IPS-NIHi7 (cell line): ENCODE data around the gene STRBP.
"Not testable (repeated sequence)": the region's sequence is repeated elsewhere in the genome, so short reads cannot be mapped to it uniquely, and the experiment has no call there.

ENCODE experiments used
- DNase-seq: peaks from one replicate; pipeline ENCODE4 v3.0.0; 2012; ENCODE audit warnings: mixed read lengths; ENCODE audit errors: extremely low spot score

STRBP gene

DNA sequence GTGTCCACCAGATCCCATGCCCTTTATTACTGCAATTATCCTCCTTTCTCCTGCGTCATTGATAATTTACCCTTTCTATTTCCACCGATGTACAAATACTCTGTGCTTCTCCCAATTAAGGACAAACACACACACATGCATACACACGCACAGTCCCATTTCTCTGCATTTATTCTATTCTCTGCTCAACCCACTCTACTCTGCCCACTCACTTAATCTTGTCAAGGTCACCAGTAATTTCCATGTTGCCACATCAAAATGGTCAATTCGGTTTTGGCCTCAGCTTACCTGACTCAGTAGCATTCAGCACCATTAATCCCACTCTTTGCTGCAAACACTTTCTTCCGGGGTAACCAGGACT lies 14.6 kb upstream of the STRBP start:
- no peak for DNase-seq

- no peak for DNase-seq
Observed at GRCh38 chr9:123282362-123283047, 14.1 kb upstream of the STRBP start.

DNA sequence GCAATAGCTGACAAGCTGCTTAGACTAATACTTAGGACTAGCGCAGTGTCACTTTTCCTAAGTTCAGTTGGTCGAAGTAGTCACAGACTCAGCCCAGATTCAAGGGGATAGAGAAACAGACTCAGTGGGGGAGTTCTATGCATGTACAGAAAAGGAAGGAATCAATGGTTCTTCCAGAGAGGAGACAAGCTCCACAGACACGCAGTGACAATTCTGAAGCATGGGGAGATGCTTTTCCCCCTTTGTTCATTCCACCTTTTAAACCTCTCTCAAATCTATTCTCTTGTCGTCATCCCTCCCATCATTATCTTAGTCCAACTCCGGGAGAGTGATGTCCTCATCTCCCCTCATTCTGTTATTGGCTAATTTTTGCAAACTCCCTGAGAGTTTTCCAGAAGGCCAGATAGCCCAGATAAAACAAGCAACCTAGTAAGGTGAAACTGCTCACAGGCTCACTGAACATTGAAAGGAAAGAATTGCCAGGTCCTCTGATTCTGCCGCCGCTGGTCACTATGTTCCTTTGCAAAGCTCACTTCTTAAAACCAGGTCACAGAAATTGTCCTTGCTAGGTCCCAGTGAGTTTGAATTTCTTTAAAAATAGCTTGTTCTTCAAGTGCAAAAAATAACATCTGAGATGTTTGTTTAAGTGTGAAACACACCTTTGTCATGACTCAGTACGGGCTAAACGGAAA lies 13.4 kb upstream of the STRBP start:
- DNase-seq: no peak

DNA sequence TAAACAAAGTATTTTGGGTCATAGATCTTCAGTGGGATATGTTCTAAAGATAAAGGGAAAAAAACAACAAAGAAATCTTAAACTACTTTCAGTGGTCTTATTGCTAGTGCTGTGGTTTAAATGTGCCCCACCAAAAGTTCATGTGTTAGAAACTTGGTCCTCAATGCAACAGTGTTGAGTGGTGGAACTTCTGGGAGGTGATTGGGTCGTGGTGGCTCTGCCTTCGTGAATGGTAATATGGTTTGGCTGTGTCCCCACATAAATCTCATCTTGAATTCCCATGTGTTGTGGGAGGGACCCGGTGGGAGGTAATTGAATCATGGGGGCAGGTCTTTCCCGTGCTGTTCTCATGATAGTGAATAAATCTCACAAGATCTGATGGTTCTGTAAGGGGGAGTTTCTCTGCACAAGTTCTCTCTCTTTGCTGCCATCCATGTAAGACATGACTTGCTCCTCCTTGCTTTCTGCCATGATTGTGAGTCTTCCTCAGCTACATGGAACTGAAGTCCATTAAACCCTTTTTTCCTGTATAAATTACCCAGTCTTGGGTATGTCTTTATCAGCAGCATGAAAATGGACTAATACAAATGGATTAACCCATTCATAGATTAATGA lies 10.6 kb upstream of the STRBP start:
- not testable (repeated sequence) for DNase-seq

DNA sequence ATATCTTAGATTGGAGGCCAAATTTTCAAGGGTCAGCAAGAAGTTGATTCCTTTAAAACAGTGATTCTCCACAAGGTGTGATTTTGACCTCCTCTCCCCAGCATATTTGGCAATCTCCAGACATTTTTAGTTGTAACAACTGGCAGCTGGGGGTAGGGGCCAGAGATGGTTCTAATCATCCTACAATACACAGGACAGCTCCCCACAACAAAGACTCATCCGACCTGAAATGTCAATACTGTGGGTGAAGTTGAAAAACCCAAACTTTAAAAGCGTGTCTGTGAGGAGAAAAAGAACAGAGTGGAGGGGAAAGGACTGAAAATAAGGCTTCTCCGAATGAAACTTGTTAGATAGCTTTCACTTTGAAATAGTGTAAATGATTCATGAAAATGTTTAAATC lies 10.0 kb upstream of the STRBP start:
- DNase-seq: no peak

DNA sequence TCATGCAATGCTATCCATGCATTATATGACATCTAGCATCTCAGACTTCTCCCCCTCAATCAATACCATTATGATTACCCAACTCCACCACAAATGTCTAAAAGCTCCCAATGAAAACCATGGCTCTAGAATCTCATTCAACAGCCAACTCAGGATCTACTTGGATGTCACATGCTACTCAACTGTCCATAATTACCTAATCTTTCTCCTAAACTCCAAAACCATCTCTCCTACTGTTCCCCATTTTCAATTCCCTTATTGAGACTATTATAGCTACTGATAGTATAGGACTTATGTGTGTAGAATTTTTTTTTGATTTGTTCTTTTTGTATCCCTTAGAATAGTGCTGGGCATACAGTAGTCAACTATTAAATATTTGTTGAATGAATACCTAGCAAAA lies 8.2 kb upstream of the STRBP start:
- DNase-seq: no peak

DNA sequence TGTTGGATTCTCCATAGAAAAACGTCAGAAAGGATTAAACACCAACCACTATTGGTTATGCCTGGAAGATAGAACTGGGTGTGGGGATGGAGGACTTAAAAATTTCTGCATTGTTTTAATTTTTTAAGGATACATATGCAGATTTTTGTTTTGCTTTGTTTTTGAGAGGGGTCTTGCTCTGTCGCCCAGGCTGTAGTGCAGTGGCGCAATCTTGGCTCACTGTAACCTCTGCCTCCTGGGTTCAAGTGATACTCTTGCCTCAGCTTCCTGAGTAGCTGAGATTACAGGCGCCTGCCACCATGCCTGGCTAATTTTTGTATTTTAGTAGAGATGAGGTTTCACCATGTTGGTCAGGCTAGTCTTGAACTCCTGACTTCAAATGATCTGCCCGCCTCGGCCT lies 2.7 kb upstream of the STRBP start:
- not testable (repeated sequence) for DNase-seq

GRCh38 chr9:123269281-123269680 lies 895 bp upstream of the STRBP start:
- no peak for DNase-seq

- no peak for DNase-seq
Observed at GRCh38 chr9:123268199-123268464, 254 bp downstream of the STRBP start.

GRCh38 chr9:123267481-123268198 lies 746 bp downstream of the STRBP start:
- peak; percentile 35 for DNase-seq

DNA sequence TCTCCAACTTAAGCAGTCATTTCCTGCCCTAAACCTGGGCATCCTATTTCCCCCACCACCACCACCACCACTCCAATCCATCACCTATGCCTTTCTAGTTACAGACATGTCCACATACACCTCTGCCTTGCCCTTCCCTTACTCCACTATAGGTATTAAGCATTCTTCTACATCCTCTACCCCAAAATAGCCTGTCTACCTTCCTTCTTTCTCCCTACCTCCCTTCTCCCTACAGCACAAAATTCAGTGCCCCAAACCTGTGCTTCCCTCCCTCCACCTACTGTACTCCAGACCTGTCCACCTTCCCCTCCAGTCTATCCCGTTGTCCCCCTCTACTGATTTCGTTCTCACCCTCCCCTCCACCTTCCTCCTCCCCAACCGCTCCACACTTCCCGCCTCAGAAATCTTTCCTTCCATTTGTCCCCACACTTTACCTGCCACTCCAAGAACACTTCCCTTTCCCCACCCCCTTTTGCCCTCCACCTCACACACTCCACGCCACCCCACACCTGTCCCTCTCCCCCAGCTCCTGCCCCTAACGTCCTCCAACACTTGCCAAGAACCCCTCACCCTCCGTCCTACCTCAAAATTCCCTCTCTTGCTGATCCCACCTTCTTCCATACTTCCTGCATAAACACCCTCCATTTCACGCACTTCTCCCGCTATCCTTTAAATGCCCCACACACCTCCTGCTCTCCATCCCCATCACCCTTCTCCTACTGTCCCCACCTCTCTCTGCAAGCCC lies 1.6 kb downstream of the STRBP start:
- no peak for DNase-seq

- DNase-seq: no peak
Observed at GRCh38 chr9:123265833-123266232, 2.6 kb downstream of the STRBP start.

- DNase-seq: no peak
Observed at GRCh38 chr9:123263227-123263626, 5.2 kb downstream of the STRBP start.

GRCh38 chr9:123262338-123262737 lies 6.0 kb downstream of the STRBP start:
- DNase-seq: no peak

- no peak for DNase-seq
Observed at GRCh38 chr9:123261006-123261677, 7.2 kb downstream of the STRBP start.

- DNase-seq: no peak
Observed at GRCh38 chr9:123260340-123260739, 8.0 kb downstream of the STRBP start.

- DNase-seq: no peak
Observed at GRCh38 chr9:123257276-123257675, 11.1 kb downstream of the STRBP start.

- no peak for DNase-seq
Observed at GRCh38 chr9:123255718-123256117, 12.7 kb downstream of the STRBP start.

GRCh38 chr9:123253204-123253603 lies 15.2 kb downstream of the STRBP start:
- no peak for DNase-seq

DNA sequence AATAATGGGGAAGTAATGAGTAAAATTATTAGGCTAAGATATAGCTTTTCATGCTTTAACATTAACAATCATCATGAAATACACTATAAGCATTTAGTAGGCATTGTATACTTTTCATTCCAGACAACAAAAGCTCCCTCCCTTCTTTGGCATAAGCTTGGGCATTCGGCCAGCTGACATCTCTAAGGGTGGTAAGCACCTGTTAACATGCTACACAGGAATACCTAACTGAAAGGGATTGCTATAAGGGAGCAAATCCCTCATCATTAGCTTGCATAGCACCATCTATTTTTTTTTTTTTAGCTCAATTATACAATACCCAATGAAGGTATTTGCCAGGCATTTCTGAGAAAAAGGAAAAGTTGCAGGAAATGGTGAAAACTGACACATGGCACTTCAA lies 16.6 kb downstream of the STRBP start:
- DNase-seq: no peak

GRCh38 chr9:123251324-123251723 lies 17.1 kb downstream of the STRBP start:
- no peak for DNase-seq

DNA sequence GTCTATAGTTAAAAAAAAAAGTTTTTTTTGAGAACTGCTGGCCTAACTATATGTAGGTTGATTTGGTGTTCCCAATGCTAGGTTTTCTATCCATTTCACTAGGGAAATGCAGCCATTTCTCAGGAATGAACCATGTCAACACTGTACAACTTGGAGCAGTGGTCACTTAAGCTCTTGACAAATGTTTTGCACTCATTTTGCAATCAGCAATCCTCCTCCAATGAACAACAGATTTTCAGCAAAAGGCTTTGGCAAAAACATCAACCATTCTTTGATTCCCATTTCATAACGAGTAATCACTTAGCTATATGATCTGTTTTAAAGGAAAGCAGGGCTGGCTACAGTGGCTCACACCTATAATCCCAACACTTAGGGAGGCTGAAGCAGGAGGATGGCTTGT lies 17.9 kb downstream of the STRBP start:
- no peak for DNase-seq
